GM19372 (cell line): Measurements from ENCODE around the gene SH3GL3.

ENCODE experiments used
- ATAC-seq: cut with Tn5 transposase; IDR thresholded peaks from one replicate; pipeline ENCODE4 v1.9.1; 2021; ENCODE audit warnings: mild to moderate bottlenecking, low read depth, moderate library complexity; ENCODE audit not compliant: unreplicated experiment

SH3GL3 gene

DNA sequence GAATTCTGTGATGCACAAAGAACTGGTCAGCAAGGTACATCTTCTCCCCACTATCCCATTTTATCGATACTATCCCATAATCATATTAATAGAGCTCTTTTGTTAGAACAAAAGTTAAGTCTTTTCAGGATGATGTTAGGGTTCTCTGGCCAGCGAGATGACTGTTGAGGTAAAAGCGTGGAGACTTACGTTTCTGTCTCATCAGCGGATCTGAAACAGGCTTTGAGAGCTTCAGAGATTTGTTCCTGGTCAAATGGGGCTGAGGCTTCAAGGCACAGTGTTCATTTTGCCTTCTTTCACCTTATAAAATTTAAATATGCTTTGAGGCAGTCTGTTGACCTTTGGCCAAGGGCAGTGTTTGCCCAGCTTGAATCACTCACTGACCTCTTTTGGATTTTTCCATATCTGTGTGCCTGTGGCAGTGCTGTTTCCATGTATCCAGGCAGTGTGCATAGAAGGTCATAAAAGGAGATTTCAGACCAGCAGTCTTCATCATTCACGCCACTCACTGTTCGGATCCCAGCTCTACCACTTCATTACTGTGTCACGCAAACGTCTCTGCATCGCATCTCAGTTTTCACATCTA is 209.9 kb downstream of the SH3GL3 start:
- ATAC-seq, result no peak

DNA sequence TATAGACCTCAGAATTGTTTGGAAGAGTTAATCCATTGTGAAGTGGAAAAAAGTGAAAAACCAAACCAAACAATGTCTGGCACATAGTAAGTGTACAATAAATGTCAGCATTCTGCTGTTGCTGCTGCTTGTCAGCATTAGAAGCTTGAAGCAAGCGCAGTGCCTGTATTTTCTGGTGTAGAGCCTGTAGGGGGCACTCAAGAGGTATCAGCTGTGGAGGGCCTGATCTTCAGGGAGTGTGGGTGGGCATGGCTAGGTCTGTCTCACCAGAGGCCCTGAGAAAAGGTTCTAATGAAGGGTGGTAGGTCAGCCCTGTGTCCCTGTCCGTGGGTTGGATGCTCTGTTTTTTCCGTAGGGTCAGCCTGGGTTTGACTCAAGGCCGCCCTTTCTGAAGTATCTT is 210.4 kb downstream of the SH3GL3 start:
- no peak for ATAC-seq

DNA sequence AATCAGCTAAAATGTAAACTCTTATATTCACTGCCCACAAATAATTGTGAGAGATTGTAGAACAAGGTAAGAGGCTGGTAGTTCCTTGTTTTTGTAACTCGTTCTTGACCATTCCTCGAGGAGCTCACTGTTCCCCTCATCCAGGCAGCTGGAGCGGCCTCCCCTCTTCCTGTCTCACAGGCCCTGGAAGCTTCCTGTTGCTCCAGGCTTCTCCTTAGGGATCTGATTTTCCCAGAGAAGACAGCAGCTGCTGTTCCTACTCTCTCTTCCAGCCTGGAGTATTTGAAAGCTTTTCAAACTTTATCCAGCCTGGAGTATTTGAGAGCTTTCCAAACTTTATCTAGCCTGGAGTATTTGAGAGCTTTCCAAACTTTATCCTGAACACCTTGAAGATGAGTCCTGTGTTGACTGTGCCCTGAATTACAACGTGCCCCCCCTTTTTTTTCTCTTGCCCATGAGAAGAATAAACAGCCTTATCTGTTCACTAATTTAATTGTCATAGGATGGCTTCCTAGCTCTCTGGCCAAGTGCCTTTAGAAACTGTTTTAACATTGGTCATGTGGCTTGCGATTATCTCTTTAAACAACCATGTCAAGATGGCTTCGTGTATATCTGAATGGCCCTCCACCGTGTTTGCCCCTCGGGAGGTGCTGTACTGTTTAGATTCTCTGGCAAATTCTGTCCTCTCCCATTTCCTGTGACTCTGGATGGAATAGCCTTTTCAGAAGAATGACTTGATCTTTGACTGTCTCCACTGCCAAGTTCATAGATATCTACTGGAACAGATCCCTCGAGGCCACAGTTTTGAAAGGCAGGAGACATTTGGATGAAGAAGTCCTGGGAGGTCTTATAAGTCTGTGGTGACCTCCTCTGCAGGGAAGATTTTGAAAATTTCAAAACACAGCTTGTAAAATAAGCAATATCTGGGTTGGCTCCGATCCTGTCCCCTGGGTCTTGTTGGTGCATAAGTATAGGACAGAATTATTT is 211.6 kb downstream of the SH3GL3 start:
- no peak for ATAC-seq

DNA sequence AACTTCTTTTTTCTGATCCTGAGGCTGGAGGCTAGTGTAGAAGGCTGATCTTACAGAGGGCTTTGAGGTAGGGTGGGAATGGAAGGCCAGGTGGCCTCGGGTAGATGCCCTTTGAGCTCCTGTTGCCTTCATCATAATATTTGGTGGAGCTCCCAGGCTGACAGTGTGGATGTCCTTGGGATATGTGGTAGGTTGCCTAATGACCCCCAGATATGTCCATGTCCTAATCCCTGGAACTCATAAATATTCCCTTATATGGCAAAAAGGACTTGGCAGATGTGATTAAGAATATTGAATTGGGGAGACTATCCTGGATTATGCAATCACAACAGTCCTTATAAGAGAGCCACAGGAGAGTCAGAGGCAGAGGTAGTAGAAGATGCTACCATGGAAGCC is 212.3 kb downstream of the SH3GL3 start:
- no peak for ATAC-seq

DNA sequence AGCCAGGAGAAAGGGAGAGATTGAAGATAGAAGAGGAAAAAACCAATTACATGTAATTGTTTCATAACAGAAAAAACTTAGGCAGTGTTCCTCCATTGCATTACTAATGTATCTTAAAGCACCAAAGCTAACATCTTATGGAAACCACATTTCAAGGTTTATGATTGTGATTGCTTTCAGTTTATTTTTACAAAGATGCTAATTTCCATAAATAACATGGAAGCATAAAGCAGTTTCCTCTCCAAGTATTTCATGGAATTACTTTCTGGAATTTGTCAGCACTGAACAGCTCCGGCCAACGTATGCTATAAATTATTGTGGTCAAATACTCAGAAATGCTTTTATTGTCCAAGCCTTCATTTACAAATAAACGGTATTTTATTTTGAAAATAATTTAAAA is 218.3 kb downstream of the SH3GL3 start:
- ATAC-seq, result no peak
